Endometrial microvascular endothelial cells (primary cell): Measurements from ENCODE around the gene RGPD8. TPM values are rescaled to one million over a fixed set of nuclear protein-coding genes. Genes with fewer than 3 reads are reported as not detected.
"Not testable (repeated sequence)": the region's sequence is repeated elsewhere in the genome, so short reads cannot be mapped to it uniquely, and the experiment has no call there.

Experiments
- in situ Hi-C: cut with HindIII; loops from 2 replicates; pipeline ENCODE4 v1.10.0; 2017; ENCODE audit warnings: low sequenced_read_pairs, low pct_unique_long_range_greater_than_20kb; ENCODE audit errors: inconsistent ontology term
- total RNA-seq: library from RNA; depleted of rRNA; stranded (reverse); fragments of >200 nt; gene quantifications from one replicate; pipeline ENCODE4 v1.2.3, GENCODE V29; 2015; ENCODE audit errors: inconsistent ontology term

The RGPD8 gene
- total RNA-seq = 4.0 TPM

- in situ Hi-C loops = not testable (repeated sequence)
Measured at GRCh38 chr2:112433480-112433879, at the start of gene RGPD8. TSS of gene RGPD8 (minus strand) at chr2:112433645. CDS start at chr2:112433453, 192 bp downstream.

GRCh38 chr2:112483042-112483473, 49.6 kb upstream of the RGPD8 start:
- in situ Hi-C loops = no loop called here

- in situ Hi-C loops = no loop called here
Measured at GRCh38 chr2:112482309-112483041, 49.0 kb upstream of the RGPD8 start.

GRCh38 chr2:112481528-112482233, 48.2 kb upstream of the RGPD8 start, which contains the start of gene TTL:
TSS of gene TTL (plus strand) at chr2:112482156. CDS start at chr2:112482345, 189 bp downstream.
- in situ Hi-C loops = no loop called here

GRCh38 chr2:112481050-112481527, 47.6 kb upstream of the RGPD8 start:
- in situ Hi-C loops = no loop called here

- in situ Hi-C loops = no loop called here
Measured at GRCh38 chr2:112480530-112481049, 47.1 kb upstream of the RGPD8 start.

GRCh38 chr2:112476434-112476833, 43.0 kb upstream of the RGPD8 start:
- in situ Hi-C loops = no loop called here

GRCh38 chr2:112474844-112475486, 41.5 kb upstream of the RGPD8 start:
- in situ Hi-C loops = no loop called here

GRCh38 chr2:112472547-112473263, 39.3 kb upstream of the RGPD8 start:
- in situ Hi-C loops = no loop called here

GRCh38 chr2:112465382-112465781, 31.9 kb upstream of the RGPD8 start:
- in situ Hi-C loops = no loop called here

- in situ Hi-C loops = no loop called here
Measured at GRCh38 chr2:112463256-112463655, 29.8 kb upstream of the RGPD8 start.

- in situ Hi-C loops = no loop called here
Measured at GRCh38 chr2:112462178-112462577, 28.7 kb upstream of the RGPD8 start.

GRCh38 chr2:112459372-112459771, 25.9 kb upstream of the RGPD8 start:
- in situ Hi-C loops = no loop called here

- in situ Hi-C loops = no loop called here
Measured at GRCh38 chr2:112454586-112454985, 21.1 kb upstream of the RGPD8 start.

- in situ Hi-C loops = no loop called here
Measured at GRCh38 chr2:112451317-112451716, 17.9 kb upstream of the RGPD8 start.

GRCh38 chr2:112449854-112450253, 16.4 kb upstream of the RGPD8 start:
- in situ Hi-C loops = no loop called here

GRCh38 chr2:112444256-112444655, 10.8 kb upstream of the RGPD8 start:
- in situ Hi-C loops = not testable (repeated sequence)

GRCh38 chr2:112438603-112439261, 5.3 kb upstream of the RGPD8 start:
- in situ Hi-C loops = not testable (repeated sequence)
